Stomach smooth muscle (tissue), 2 donors: ENCODE measurements around the gene PIEZO2.

Experiments used
- H3K27ac ChIP-seq: one replicate; pipeline ENCODE4 v1.7.0; 2013; ENCODE audit warnings: mild to moderate bottlenecking, low read length, inconsistent platforms
- H3K27me3 ChIP-seq, 2 donors: one replicate each; pipeline ENCODE4 v1.7.0; 2013; ENCODE audit warnings: low read length in 2 of 2; ENCODE audit not compliant: insufficient read depth in 2 of 2, control insufficient read depth in 1 of 2
- H3K36me3 ChIP-seq, 2 donors: one replicate each; pipeline ENCODE4 v1.7.0; 2013; ENCODE audit warnings: low read length in 2 of 2; ENCODE audit not compliant: control insufficient read depth in 2 of 2, insufficient read depth in 2 of 2
- H3K4me1 ChIP-seq: one replicate; pipeline ENCODE4 v1.7.0; 2013; ENCODE audit warnings: low read length; ENCODE audit not compliant: control insufficient read depth, insufficient read depth
- H3K4me3 ChIP-seq, 2 donors: one replicate each; pipeline ENCODE4 v1.7.0; 2013; ENCODE audit warnings: low read length in 2 of 2
- H3K9ac ChIP-seq, 2 donors: one replicate each; pipeline ENCODE4 v1.7.0; 2013; ENCODE audit warnings: low read length in 2 of 2, mild to moderate bottlenecking in 1 of 2
- H3K9me3 ChIP-seq, 2 donors: one replicate each; pipeline ENCODE4 v1.7.0; 2013; ENCODE audit warnings: low read length in 2 of 2; ENCODE audit not compliant: control insufficient read depth in 2 of 2
- donor health status: healthy.
- donor health status: Pancreatic carcinoma.

PIEZO2 gene

DNA sequence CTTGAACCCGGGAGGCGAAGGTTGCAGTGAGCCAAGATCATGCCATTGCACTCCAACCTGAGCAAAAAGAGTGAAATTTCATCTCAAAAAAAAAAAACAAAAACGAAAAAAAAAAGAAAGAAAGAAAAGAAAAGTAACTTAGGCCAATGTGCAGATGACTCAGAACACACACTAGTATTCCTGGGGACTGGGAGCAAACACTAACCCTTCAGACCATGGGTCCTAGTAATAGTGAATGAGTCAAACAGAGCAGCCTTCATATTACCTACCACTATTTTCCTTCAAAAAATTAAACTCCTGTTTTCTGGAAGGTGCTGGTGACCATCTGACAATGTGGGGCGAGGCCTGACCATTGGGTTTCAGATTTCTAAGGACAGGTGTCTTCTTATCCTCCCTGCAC is 253.4 kb downstream of the PIEZO2 start:
- H3K9me3 ChIP-seq = no peaks in the 10 kb centered on the region
- H3K27ac ChIP-seq = no peak overlapping the region
- H3K9ac ChIP-seq = no peak overlapping the region
- H3K36me3 ChIP-seq = no peaks in the 10 kb centered on the region
- no peaks in the 10 kb centered on the region for H3K27me3 ChIP-seq
- no peaks in the 10 kb centered on the region for H3K4me1 ChIP-seq
- H3K4me3 ChIP-seq = no peak overlapping the region

DNA sequence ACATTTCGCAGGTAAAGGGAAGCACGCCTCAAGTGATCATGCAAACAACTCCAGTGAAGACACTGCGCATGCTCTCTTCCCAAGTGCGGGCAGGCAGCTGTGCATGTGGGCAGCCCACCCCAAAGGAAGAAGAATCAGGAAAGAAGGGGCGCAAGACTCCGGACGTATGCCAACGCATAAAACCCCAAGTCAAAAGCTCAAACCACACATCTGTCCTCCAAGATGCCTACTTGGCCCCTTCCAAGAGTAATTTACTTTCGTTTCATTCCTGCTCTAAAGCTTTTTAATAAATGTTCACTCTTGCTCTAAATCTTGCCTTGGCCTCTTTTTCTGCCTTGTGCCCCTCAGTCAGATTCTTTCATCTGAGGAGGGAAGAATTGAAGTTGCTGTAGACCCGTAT is 254.9 kb downstream of the PIEZO2 start:
- Histone ChIP-seq H3K4me3 (no peak overlapping the region), H3K36me3 (no peaks in the 10 kb centered on the region), H3K4me1 (no peaks in the 10 kb centered on the region), H3K27ac (no peak overlapping the region), H3K9me3 (no peaks in the 10 kb centered on the region), H3K27me3 (no peaks in the 10 kb centered on the region), H3K9ac (no peak overlapping the region)

- Histone ChIP-seq H3K27me3 (no peaks in the 10 kb centered on the region), H3K9me3 (no peaks in the 10 kb centered on the region), H3K27ac (no peak overlapping the region), H3K4me3 (no peak overlapping the region), H3K9ac (no peak overlapping the region), H3K4me1 (no peaks in the 10 kb centered on the region), H3K36me3 (no peaks in the 10 kb centered on the region)
Observed at GRCh38 chr18:10893761-10894160, 255.6 kb downstream of the PIEZO2 start.

DNA sequence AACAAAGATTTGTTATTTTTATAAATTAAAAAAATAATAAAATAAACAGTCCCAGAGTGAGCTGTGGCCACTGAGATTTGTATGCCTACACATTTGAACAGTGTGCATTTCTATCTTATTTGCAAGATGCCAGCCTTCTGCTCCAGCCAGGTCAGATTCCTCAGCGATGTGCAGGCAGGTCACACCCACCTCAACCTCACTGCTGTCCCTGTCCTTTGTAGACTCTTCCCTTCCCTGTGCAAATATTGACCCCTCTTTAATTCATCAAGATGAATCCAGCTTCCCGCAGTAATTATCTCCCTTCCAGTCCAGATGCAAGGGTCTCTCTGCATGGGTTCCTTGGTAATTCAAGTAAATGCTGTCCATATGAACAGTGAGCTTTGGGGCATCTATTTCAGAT is 256.2 kb downstream of the PIEZO2 start:
- Histone ChIP-seq H3K36me3 (no peaks in the 10 kb centered on the region), H3K9me3 (no peaks in the 10 kb centered on the region), H3K27ac (no peak overlapping the region)

DNA sequence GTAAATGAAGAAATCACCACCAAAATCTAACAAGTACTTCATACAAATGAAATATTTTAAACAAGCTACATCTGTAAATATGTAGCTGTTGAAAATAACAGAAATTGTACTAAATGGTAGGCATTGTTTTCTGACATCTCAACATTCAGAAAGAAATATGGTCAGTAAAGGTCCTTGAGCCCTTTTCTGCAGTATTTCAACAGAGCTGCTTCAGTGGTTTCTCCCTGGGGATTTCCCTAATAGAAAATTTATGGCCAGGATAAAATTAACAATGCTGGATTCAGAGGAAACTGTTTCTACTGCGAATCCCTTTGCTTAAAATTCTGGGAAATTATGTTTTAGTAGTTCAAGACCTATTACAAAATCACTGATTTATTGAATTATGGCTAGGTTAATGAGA is 256.6 kb downstream of the PIEZO2 start:
- Histone ChIP-seq H3K36me3 (no peaks in the 10 kb centered on the region), H3K9me3 (no peaks in the 10 kb centered on the region), H3K27me3 (no peaks in the 10 kb centered on the region), H3K4me1 (no peaks in the 10 kb centered on the region), H3K9ac (no peak overlapping the region), H3K4me3 (no peak overlapping the region), H3K27ac (no peak overlapping the region)

More for the DNA sequence above, 256.2 kb downstream of the PIEZO2 start:
- Histone ChIP-seq H3K4me1 (no peaks in the 10 kb centered on the region), H3K9ac (no peak overlapping the region), H3K4me3 (no peak overlapping the region), H3K27me3 (no peaks in the 10 kb centered on the region)

GRCh38 chr18:10890022-10890421 is 259.3 kb downstream of the PIEZO2 start:
- Histone ChIP-seq H3K9me3 (no peaks in the 10 kb centered on the region), H3K27me3 (no peaks in the 10 kb centered on the region), H3K4me3 (no peak overlapping the region), H3K27ac (no peak overlapping the region), H3K4me1 (no peaks in the 10 kb centered on the region), H3K9ac (no peak overlapping the region), H3K36me3 (no peaks in the 10 kb centered on the region)

- H3K4me3 ChIP-seq = no peak overlapping the region
- no peaks in the 10 kb centered on the region for H3K4me1 ChIP-seq
Observed at GRCh38 chr18:10878703-10879102, 270.7 kb downstream of the PIEZO2 start.

GRCh38 chr18:10877987-10878386 is 271.4 kb downstream of the PIEZO2 start:
- peaks cover 0 to 2% of the 10 kb centered on the region in 2 donors for H3K27me3 ChIP-seq
- no peak overlapping the region for H3K27ac ChIP-seq
- no peak overlapping the region for H3K9ac ChIP-seq
- H3K36me3 ChIP-seq = no peaks in the 10 kb centered on the region
- no peaks in the 10 kb centered on the region for H3K4me1 ChIP-seq
- H3K9me3 ChIP-seq = no peaks in the 10 kb centered on the region
- no peak overlapping the region for H3K4me3 ChIP-seq

More at GRCh38 chr18:10878703-10879102, 270.7 kb downstream of the PIEZO2 start:
- no peak overlapping the region for H3K9ac ChIP-seq
- H3K36me3 ChIP-seq = no peaks in the 10 kb centered on the region
- peaks cover 0 to 2% of the 10 kb centered on the region in 2 donors for H3K27me3 ChIP-seq
- H3K9me3 ChIP-seq = no peaks in the 10 kb centered on the region
- no peak overlapping the region for H3K27ac ChIP-seq

GRCh38 chr18:10875811-10876210 is 273.6 kb downstream of the PIEZO2 start:
- no peak overlapping the region for H3K27ac ChIP-seq
- H3K36me3 ChIP-seq = no peaks in the 10 kb centered on the region
- H3K9ac ChIP-seq = no peak overlapping the region
- peaks cover 2 to 4% of the 10 kb centered on the region in 2 donors for H3K27me3 ChIP-seq
- H3K4me3 ChIP-seq = no peak overlapping the region
- H3K4me1 ChIP-seq = peaks cover 6% of the 10 kb centered on the region
- no peaks in the 10 kb centered on the region for H3K9me3 ChIP-seq

GRCh38 chr18:10872304-10872703 is 277.1 kb downstream of the PIEZO2 start:
- Histone ChIP-seq H3K27ac (no peak overlapping the region), H3K27me3 (peaks cover 2 to 8% of the 10 kb centered on the region in 2 donors), H3K36me3 (no peaks in the 10 kb centered on the region), H3K4me1 (peaks cover 6% of the 10 kb centered on the region), H3K4me3 (no peak overlapping the region), H3K9me3 (no peaks in the 10 kb centered on the region), H3K9ac (no peak overlapping the region)

GRCh38 chr18:10864722-10865121 is 284.6 kb downstream of the PIEZO2 start:
- H3K9ac ChIP-seq = no peak overlapping the region
- H3K36me3 ChIP-seq = no peaks in the 10 kb centered on the region
- no peak overlapping the region for H3K4me3 ChIP-seq
- no peak overlapping the region for H3K27ac ChIP-seq
- peaks cover 0 to 4% of the 10 kb centered on the region in 2 donors for H3K27me3 ChIP-seq
- H3K9me3 ChIP-seq = no peaks in the 10 kb centered on the region
- peaks cover 2% of the 10 kb centered on the region for H3K4me1 ChIP-seq
